ENCODE measurements around the gene ARHGDIB.

The ARHGDIB gene

GRCh38 chr12:14893506-14894250 lies 67.7 kb downstream of the ARHGDIB start:
- DNase-seq (ENCODE audit: low spot score) = no peak

- no peak for DNase-seq (ENCODE audit: low spot score)
Measured at GRCh38 chr12:14892726-14893505, 68.5 kb downstream of the ARHGDIB start.

Measured in germinal center (tissue), 1 donor.